H9 (cell line): ENCODE results near the gene ZNF561. TPM values are rescaled to one million over a fixed set of nuclear protein-coding genes. Genes with fewer than 3 reads are reported as not detected.

ENCODE experiments used
- DNase-seq: peaks from one replicate; pipeline ENCODE4 v3.0.0-alpha.2; 2017
- H2AFZ ChIP-seq: one replicate; pipeline ENCODE4 v1.6.1; 2013; ENCODE audit warnings: mild to moderate bottlenecking, low read length, control low read depth, moderate library complexity
- H2AK5ac ChIP-seq: 2 replicates; pipeline ENCODE4 v1.6.1; 2013; ENCODE audit warnings: low read length, control low read depth, mixed read lengths; ENCODE audit not compliant: insufficient read length
- H2BK120ac ChIP-seq: one replicate; pipeline ENCODE4 v1.6.1; 2013; ENCODE audit warnings: low read depth, mild to moderate bottlenecking, low read length, control low read depth, inconsistent platforms; ENCODE audit not compliant: poor library complexity, severe bottlenecking
- H2BK12ac ChIP-seq: 2 replicates; pipeline ENCODE4 v1.6.1; 2013; ENCODE audit warnings: low read length, control low read depth, mixed read lengths, low read depth; ENCODE audit not compliant: insufficient read length
- H2BK15ac ChIP-seq: 2 replicates; pipeline ENCODE4 v1.6.1; 2013; ENCODE audit warnings: low read depth, low read length, control low read depth
- H2BK20ac ChIP-seq: one replicate; pipeline ENCODE4 v1.6.1; 2013; ENCODE audit warnings: low read depth, mild to moderate bottlenecking, low read length, control low read depth, inconsistent platforms; ENCODE audit not compliant: poor library complexity, severe bottlenecking
- H2BK5ac ChIP-seq: 2 replicates; pipeline ENCODE4 v1.6.1; 2013; ENCODE audit warnings: low read length, control low read depth, mixed read lengths; ENCODE audit not compliant: insufficient read length
- H3K14ac ChIP-seq: 2 replicates; pipeline ENCODE4 v1.6.1; 2013; ENCODE audit warnings: low read length, control low read depth; ENCODE audit not compliant: insufficient read depth
- H3K18ac ChIP-seq: 2 replicates; pipeline ENCODE4 v1.6.1; 2013; ENCODE audit warnings: low read depth, mild to moderate bottlenecking, mixed read lengths, low read length, control low read depth; ENCODE audit not compliant: insufficient read length
- H3K23ac ChIP-seq: 2 replicates; pipeline ENCODE4 v1.6.1; 2013; ENCODE audit warnings: low read length, control low read depth, mixed read lengths, low read depth; ENCODE audit not compliant: insufficient read length
- H3K23me2 ChIP-seq: 2 replicates; pipeline ENCODE4 v1.6.1; 2013; ENCODE audit warnings: low read depth, mild to moderate bottlenecking, mixed read lengths, low read length, control low read depth; ENCODE audit not compliant: insufficient read length, poor library complexity, severe bottlenecking
- H3K27ac ChIP-seq: 2 replicates; pipeline ENCODE4 v1.5.1; 2013; ENCODE audit warnings: low read length, control low read depth, mixed read lengths, low read depth; ENCODE audit not compliant: insufficient read length
- H3K27me3 ChIP-seq: 2 replicates; pipeline ENCODE4 v1.6.1; 2013; ENCODE audit warnings: low read length, control low read depth, inconsistent platforms; ENCODE audit not compliant: insufficient read depth
- H3K4ac ChIP-seq: 2 replicates; pipeline ENCODE4 v1.6.1; 2013; ENCODE audit warnings: low read depth, mild to moderate bottlenecking, control low read depth, inconsistent platforms, low read length, moderate library complexity
- H3K4me1 ChIP-seq: 2 replicates; pipeline ENCODE4 v1.6.1; 2013; ENCODE audit warnings: low read length, control low read depth, inconsistent platforms; ENCODE audit not compliant: insufficient read depth
- H3K4me2 ChIP-seq: 2 replicates; pipeline ENCODE4 v1.6.1; 2013; ENCODE audit warnings: low read length, control low read depth, mixed read lengths; ENCODE audit not compliant: insufficient read length, insufficient read depth
- H3K56ac ChIP-seq: 2 replicates; pipeline ENCODE4 v1.6.1; 2013; ENCODE audit warnings: low read depth, mild to moderate bottlenecking, mixed read lengths, low read length, control low read depth; ENCODE audit not compliant: insufficient read length
- H3K79me1 ChIP-seq: 2 replicates; pipeline ENCODE4 v1.6.1; 2013; ENCODE audit warnings: low read depth, mild to moderate bottlenecking, moderate library complexity, low read length, control low read depth, inconsistent platforms; ENCODE audit not compliant: insufficient read depth, poor library complexity, severe bottlenecking
- H3K79me2 ChIP-seq: 2 replicates; pipeline ENCODE4 v1.6.1; 2013; ENCODE audit warnings: low read length, control low read depth, inconsistent platforms; ENCODE audit not compliant: insufficient read depth
- H3K9ac ChIP-seq: 2 replicates; pipeline ENCODE4 v1.6.1; 2013; ENCODE audit warnings: low read length, control low read depth, mixed read lengths; ENCODE audit not compliant: insufficient read length; ENCODE audit errors: extremely low read depth
- H3K9me3 ChIP-seq: one replicate; pipeline ENCODE4 v1.6.1; 2013; ENCODE audit warnings: low read depth, low read length, inconsistent platforms; ENCODE audit not compliant: control insufficient read depth
- H3T11ph ChIP-seq: one replicate; pipeline ENCODE4 v1.6.1; 2013; ENCODE audit warnings: mild to moderate bottlenecking, low read length, control low read depth, inconsistent platforms
- H4K20me1 ChIP-seq: one replicate; pipeline ENCODE4 v1.6.1; 2013; ENCODE audit not compliant: control insufficient read depth, insufficient read length, insufficient read depth
- H4K5ac ChIP-seq: 2 replicates; pipeline ENCODE4 v1.6.1; 2013; ENCODE audit warnings: low read depth, mild to moderate bottlenecking, mixed read lengths, low read length, control low read depth; ENCODE audit not compliant: insufficient read length
- H4K8ac ChIP-seq: replicated peaks from 2 replicates; pipeline ENCODE4 v1.6.1; 2013; ENCODE audit warnings: low read length, control low read depth, mixed read lengths, low read depth; ENCODE audit not compliant: insufficient read length
- H4K91ac ChIP-seq: 2 replicates; pipeline ENCODE4 v1.6.1; 2013; ENCODE audit warnings: low read depth, mild to moderate bottlenecking, moderate library complexity, mixed read lengths, low read length, control low read depth; ENCODE audit not compliant: insufficient read length
- H3K27ac Mint-ChIP-seq, 3 experiments: 2 replicates in 2 of 3; 3 replicates in 1 of 3; pipeline ENCODE4 v1.8.0; 2020 to 2021; ENCODE audit warnings: mixed read lengths in 3 of 3, mild to moderate bottlenecking in 1 of 3, moderate library complexity in 1 of 3
- H3K27me3 Mint-ChIP-seq: 2 replicates; pipeline ENCODE4 v1.8.0; 2021; ENCODE audit warnings: low read depth, mild to moderate bottlenecking, moderate library complexity, mixed read lengths
- H3K36me3 Mint-ChIP-seq, 3 experiments: 2 replicates in 2 of 3; 3 replicates in 1 of 3; pipeline ENCODE4 v1.8.0; 2020 to 2021; ENCODE audit warnings: low read depth in 3 of 3, mixed read lengths in 3 of 3; ENCODE audit not compliant: insufficient read depth in 1 of 3
- H3K4me1 Mint-ChIP-seq, 2 experiments: 2 replicates each; pipeline ENCODE4 v1.8.0; 2020; ENCODE audit warnings: mixed read lengths in 2 of 2
- H3K4me3 Mint-ChIP-seq, 2 experiments: 2 replicates in 1 of 2; 3 replicates in 1 of 2; pipeline ENCODE4 v1.8.0; 2020 to 2021; ENCODE audit warnings: mild to moderate bottlenecking in 2 of 2, mixed read lengths in 2 of 2, moderate library complexity in 1 of 2
- H3K9me3 Mint-ChIP-seq, 2 experiments: 2 replicates in 1 of 2; 3 replicates in 1 of 2; pipeline ENCODE4 v1.8.0; 2020; ENCODE audit warnings: mild to moderate bottlenecking in 2 of 2, mixed read lengths in 2 of 2, moderate library complexity in 1 of 2
- WGBS: extraction: QIAGEN DNeasy Blood & Tissue Kit; methylation state at CpG from one replicate; pipeline ENCODE4 v1.1.7; 2013; ENCODE audit warnings: missing lambda C conversion rate, low lambda C conversion rate, mixed read lengths; ENCODE audit not compliant: insufficient read length; ENCODE audit errors: extremely low coverage; 5-methylcytosine and 5-hydroxymethylcytosine counted together
- total RNA-seq: library from RNA; stranded (reverse); gene quantifications from 2 replicates; pipeline ENCODE4 v1.2.1, GENCODE V29; 2021
- TF ChIP-seq, protein P1 (sequence below): fragments of 200-600 bp; sonication (generic); conservative IDR thresholded peaks from 3 replicates; pipeline ENCODE4 v1.8.0; 2021; ENCODE audit warnings: antibody characterized with exemption, mild to moderate bottlenecking

ZNF561 gene
- total RNA-seq, 1 experiment from 2014 or later, result 50.8 TPM

DNA sequence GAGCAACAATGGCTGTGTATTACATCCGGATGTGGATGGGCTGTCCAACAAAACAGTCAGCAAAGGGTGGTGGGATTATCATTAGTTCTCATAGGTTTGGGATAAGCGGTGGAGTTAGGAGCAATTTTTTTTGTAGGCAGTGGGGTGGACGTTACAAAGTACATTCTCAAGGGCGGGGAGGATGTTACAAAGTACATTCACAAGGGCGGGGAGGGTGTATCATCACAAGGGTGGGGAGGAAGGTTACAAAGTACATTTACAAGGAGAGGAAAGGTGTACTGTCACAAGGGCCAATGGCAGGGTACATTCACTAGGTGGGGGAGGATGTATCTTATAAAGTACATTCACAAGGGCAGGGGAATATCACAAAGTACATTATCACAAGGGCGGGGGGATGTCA lies 20.8 kb upstream of the ZNF561 start:
- Histone ChIP-seq H3K4ac (no peak overlapping the region), H2AFZ (no peak overlapping the region), H2BK15ac (no peak overlapping the region), H3K23me2 (no peaks in the 10 kb centered on the region), H3K9ac (no peak overlapping the region), H3K56ac (no peak overlapping the region), H3K79me2 (no peaks in the 10 kb centered on the region), H2BK20ac (no peak overlapping the region), H3K4me1 (no peaks in the 10 kb centered on the region), H3K23ac (no peak overlapping the region), H2BK12ac (no peak overlapping the region), H2AK5ac (no peak overlapping the region), H2BK120ac (no peak overlapping the region), H4K91ac (no peak overlapping the region), H3T11ph (no peak overlapping the region), H4K20me1 (no peaks in the 10 kb centered on the region), H4K5ac (no peak overlapping the region), H3K4me2 (no peak overlapping the region), H3K14ac (no peak overlapping the region), H3K9me3 (peaks cover 15% of the 10 kb centered on the region), H3K18ac (no peak overlapping the region), H2BK5ac (no peak overlapping the region), H3K27me3 (no peaks in the 10 kb centered on the region), H3K79me1 (no peaks in the 10 kb centered on the region), H3K27ac (no peak overlapping the region), H4K8ac (no peak overlapping the region)
- Mint-ChIP-seq H3K27ac (no peak overlapping the region), H3K9me3 (peaks cover 19 to 22% of the 10 kb centered on the region in 2 experiments), H3K27me3 (peaks cover 2% of the 10 kb centered on the region; the same call in 1 of the 2 replicates), H3K4me3 (no peak overlapping the region), H3K4me1 (no peaks in the 10 kb centered on the region; a peak in 1 of 4 replicates), H3K36me3 (peaks cover 13 to 36% (median 15%) of the 10 kb centered on the region in 3 experiments)
- WGBS, result no CpG with 5 or more reads among the region's 6 CpGs
- TF ChIP-seq, protein P1, sequence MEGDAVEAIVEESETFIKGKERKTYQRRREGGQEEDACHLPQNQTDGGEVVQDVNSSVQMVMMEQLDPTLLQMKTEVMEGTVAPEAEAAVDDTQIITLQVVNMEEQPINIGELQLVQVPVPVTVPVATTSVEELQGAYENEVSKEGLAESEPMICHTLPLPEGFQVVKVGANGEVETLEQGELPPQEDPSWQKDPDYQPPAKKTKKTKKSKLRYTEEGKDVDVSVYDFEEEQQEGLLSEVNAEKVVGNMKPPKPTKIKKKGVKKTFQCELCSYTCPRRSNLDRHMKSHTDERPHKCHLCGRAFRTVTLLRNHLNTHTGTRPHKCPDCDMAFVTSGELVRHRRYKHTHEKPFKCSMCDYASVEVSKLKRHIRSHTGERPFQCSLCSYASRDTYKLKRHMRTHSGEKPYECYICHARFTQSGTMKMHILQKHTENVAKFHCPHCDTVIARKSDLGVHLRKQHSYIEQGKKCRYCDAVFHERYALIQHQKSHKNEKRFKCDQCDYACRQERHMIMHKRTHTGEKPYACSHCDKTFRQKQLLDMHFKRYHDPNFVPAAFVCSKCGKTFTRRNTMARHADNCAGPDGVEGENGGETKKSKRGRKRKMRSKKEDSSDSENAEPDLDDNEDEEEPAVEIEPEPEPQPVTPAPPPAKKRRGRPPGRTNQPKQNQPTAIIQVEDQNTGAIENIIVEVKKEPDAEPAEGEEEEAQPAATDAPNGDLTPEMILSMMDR, result no peak
- DNase-seq, result no peak
